ENCODE measurements around the gene BTBD18. TPM values are rescaled to one million over a fixed set of nuclear protein-coding genes. Genes with fewer than 3 reads are reported as not detected.

BTBD18 gene
- total and polyA plus RNA-seq, 2 experiments from 2014 or later: 0.39 TPM; not detected in 1

DNA sequence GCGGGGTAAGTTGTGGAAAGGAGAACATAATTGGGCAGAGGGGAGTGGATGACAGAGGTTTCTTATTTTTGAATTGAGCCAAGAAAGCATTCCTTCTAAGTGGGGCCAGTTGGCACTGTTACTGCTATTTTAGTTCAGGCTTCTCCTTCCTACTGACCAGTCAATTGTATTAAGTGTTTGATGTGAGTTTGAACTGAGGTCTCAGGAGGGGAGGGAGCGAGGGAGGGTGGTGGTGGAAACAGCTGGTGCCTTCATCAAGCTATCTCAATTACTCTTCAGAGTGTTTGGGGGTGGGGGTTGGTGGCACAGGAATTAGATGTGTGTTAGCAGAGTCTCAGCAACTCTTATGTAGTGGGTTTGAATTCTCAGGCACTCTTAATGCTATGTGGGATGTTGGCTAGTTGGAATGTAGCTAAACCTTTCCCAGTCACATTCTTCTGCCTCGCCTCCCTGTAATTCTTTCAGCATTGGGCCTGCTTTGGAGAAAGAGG lies 24.5 kb upstream of the BTBD18 start:
- TF ChIP-seq EZH2phosphoT487 (IDR thresholded peaks at IDR 0.05; ENCODE audit: low read depth, severe bottlenecking, unreplicated experiment) (no peak), EZH2 (IDR thresholded peaks at IDR 0.05; ENCODE audit: borderline replicate concordance) (no peak), CTCF (IDR thresholded peaks at IDR 0.05; ENCODE audit: poor library complexity) (no peak)
- Histone ChIP-seq H3K27ac (peak overlapping the region; percentile 91), H4K20me1 (ENCODE audit: insufficient read depth, poor library complexity, severe bottlenecking) (peaks cover 77% of the 10 kb centered on the region), H3K4me3 (no peak overlapping the region), H3K4me2 (peak overlapping the region; percentile 73), H3K79me2 (peaks cover 92% of the 10 kb centered on the region), H3K36me3 (replicated peaks; ENCODE audit: insufficient read depth, low read depth) (no peaks in the 10 kb centered on the region), H3K27me3 (no peaks in the 10 kb centered on the region), H3K9me2 (replicated peaks; ENCODE audit: insufficient read depth) (no peaks in the 10 kb centered on the region), H2AFZ (no peak overlapping the region), H3K4me1 (ENCODE audit: insufficient read depth) (peaks cover 68% of the 10 kb centered on the region), H3K9me3 (ENCODE audit: low read depth) (no peaks in the 10 kb centered on the region)
- DNase-seq (ENCODE audit: low spot score): no peak
- 79% methylated on average over 3 of the region's 3 CpGs for WGBS (ENCODE audit: low lambda C conversion rate, missing lambda C conversion rate)

DNA sequence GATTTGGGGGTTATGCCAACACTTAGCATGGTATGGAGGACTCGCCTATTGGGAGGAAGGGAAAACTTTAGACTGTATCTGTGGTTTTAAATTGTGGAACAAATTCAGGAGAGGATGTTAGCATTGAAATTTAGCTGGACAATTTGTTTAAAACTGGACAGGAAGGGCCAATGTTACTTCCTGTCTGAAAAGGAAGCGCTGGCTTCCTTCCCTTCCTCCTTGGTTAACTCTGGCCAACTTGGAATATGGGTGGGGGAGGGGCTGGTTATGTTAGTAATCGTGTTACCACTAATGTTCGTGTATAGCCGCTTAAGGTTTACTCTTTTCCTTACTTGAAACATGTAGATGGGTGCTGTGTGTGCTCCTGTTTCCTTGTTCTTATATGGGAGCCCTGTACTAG lies 23.9 kb upstream of the BTBD18 start:
- H3K27ac ChIP-seq: peak overlapping the region; percentile 91
- H3K4me1 ChIP-seq (ENCODE audit: insufficient read depth): peaks cover 62% of the 10 kb centered on the region
- H3K9me3 ChIP-seq (ENCODE audit: low read depth): no peaks in the 10 kb centered on the region
- 74% methylated on average over 5 of the region's 5 CpGs for WGBS (ENCODE audit: low lambda C conversion rate, missing lambda C conversion rate)
- H3K36me3 ChIP-seq (replicated peaks; ENCODE audit: insufficient read depth, low read depth): no peaks in the 10 kb centered on the region
- H3K9me2 ChIP-seq (replicated peaks; ENCODE audit: insufficient read depth): no peaks in the 10 kb centered on the region
- no peak overlapping the region for H2AFZ ChIP-seq
- peaks cover 79% of the 10 kb centered on the region for H4K20me1 ChIP-seq (ENCODE audit: insufficient read depth, poor library complexity, severe bottlenecking)
- no peak overlapping the region for H3K4me3 ChIP-seq
- DNase-seq (ENCODE audit: low spot score): no peak
- TF ChIP-seq CTCF (IDR thresholded peaks at IDR 0.05; ENCODE audit: poor library complexity) (no peak), EZH2 (IDR thresholded peaks at IDR 0.05; ENCODE audit: borderline replicate concordance) (no peak), EZH2phosphoT487 (IDR thresholded peaks at IDR 0.05; ENCODE audit: low read depth, severe bottlenecking, unreplicated experiment) (no peak)
- peaks cover 92% of the 10 kb centered on the region for H3K79me2 ChIP-seq
- peak overlapping the region; percentile 73 for H3K4me2 ChIP-seq
- no peaks in the 10 kb centered on the region for H3K27me3 ChIP-seq

DNA sequence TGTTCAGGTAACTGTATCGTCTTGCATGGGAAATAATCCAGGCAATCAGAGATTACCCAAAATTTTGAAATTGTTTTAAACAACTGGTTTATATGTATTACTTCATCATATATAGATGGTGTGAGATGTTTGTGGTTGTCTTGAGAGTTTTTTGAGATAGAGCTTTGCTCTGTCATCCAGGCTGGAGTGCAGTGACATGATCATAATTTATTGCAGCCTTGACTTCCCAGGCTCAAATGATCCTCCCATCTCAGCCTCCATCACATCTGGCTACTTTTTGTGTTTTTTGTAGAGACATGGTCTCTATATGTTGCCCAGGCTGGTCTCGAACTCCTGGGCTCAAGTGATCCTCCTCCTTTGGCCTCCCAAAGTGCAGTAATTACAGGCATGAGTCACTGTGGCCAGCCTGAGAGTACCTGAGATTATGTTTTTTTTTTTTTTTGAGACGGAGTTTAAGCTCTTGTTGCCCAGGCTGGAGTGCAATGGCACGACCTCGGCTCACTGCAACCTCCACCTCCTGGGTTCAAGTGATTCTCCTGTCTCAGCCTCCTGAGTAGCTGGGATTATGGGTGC lies 21.5 kb upstream of the BTBD18 start:
- Histone ChIP-seq H3K27me3 (no peaks in the 10 kb centered on the region), H3K36me3 (replicated peaks; ENCODE audit: insufficient read depth, low read depth) (no peaks in the 10 kb centered on the region), H3K9me2 (replicated peaks; ENCODE audit: insufficient read depth) (no peaks in the 10 kb centered on the region), H4K20me1 (ENCODE audit: insufficient read depth, poor library complexity, severe bottlenecking) (peaks cover 92% of the 10 kb centered on the region), H3K4me3 (no peak overlapping the region), H3K4me2 (no peak overlapping the region), H3K9me3 (ENCODE audit: low read depth) (no peaks in the 10 kb centered on the region), H2AFZ (no peak overlapping the region), H3K4me1 (ENCODE audit: insufficient read depth) (peaks cover 38% of the 10 kb centered on the region), H3K79me2 (peaks cover 96% of the 10 kb centered on the region), H3K27ac (no peak overlapping the region)
- TF ChIP-seq EZH2 (IDR thresholded peaks at IDR 0.05; ENCODE audit: borderline replicate concordance): no peak
- TF ChIP-seq CTCF (IDR thresholded peaks at IDR 0.05; ENCODE audit: poor library complexity): no peak
- no peak for TF ChIP-seq EZH2phosphoT487 (IDR thresholded peaks at IDR 0.05; ENCODE audit: low read depth, severe bottlenecking, unreplicated experiment)
- 94% methylated on average over 5 of the region's 5 CpGs for WGBS (ENCODE audit: low lambda C conversion rate, missing lambda C conversion rate)
- no peak for DNase-seq (ENCODE audit: low spot score)
